Fibroblast of lung (primary cell): Measurements from ENCODE around the gene C8G. TPM values are rescaled to one million over a fixed set of nuclear protein-coding genes. Genes with fewer than 3 reads are reported as not detected.

Experiments used
- DNase-seq, 2 donors: peaks; one replicate each; pipeline versions ENCODE4 v3.0.0 to v3.0.0-alpha.2; 2010; ENCODE audit warnings: low read depth in 2 of 2
- H2AFZ ChIP-seq: 2 replicates; pipeline ENCODE4 v1.5.1; 2012; ENCODE audit warnings: low read length, control low read depth, inconsistent platforms
- H3K27ac ChIP-seq: 2 replicates; pipeline ENCODE4 v1.5.1; 2011; ENCODE audit warnings: low read length, control low read depth; ENCODE audit not compliant: insufficient read depth
- H3K27me3 ChIP-seq: 2 replicates; pipeline ENCODE4 v1.5.1; 2011; ENCODE audit warnings: mild to moderate bottlenecking, low read length; ENCODE audit not compliant: control insufficient read depth, insufficient read depth
- H3K36me3 ChIP-seq: 2 replicates; pipeline ENCODE4 v1.5.1; 2011; ENCODE audit warnings: low read length; ENCODE audit not compliant: control insufficient read depth, insufficient read depth
- H3K4me1 ChIP-seq: 2 replicates; pipeline ENCODE4 v1.5.1; 2011; ENCODE audit warnings: low read length; ENCODE audit not compliant: control insufficient read depth, insufficient read depth; ENCODE audit errors: extremely low read depth
- H3K4me2 ChIP-seq: 2 replicates; pipeline ENCODE4 v1.5.1; 2011; ENCODE audit warnings: low read length, control low read depth; ENCODE audit not compliant: insufficient read depth; ENCODE audit errors: extremely low read depth
- H3K4me3 ChIP-seq, 4 experiments: fragments of 200-600 bp in 1 of 4; sonication (generic) in 1 of 4; replicated peaks in 1 of 4; 2 replicates each; pipeline ENCODE4 v1.5.1; 2011 to 2016; ENCODE audit warnings: low read length in 4 of 4, low read depth in 3 of 4, mild to moderate bottlenecking in 3 of 4, control low read depth in 2 of 4, inconsistent platforms in 1 of 4, mixed read lengths in 1 of 4; ENCODE audit not compliant: insufficient read depth in 1 of 4; ENCODE audit errors: control extremely low read depth in 1 of 4
- H3K79me2 ChIP-seq: 2 replicates; pipeline ENCODE4 v1.5.1; 2012; ENCODE audit warnings: mild to moderate bottlenecking, low read length, inconsistent platforms; ENCODE audit not compliant: control insufficient read depth, insufficient read depth
- H3K9ac ChIP-seq: 2 replicates; pipeline ENCODE4 v1.5.1; 2011; ENCODE audit warnings: mild to moderate bottlenecking, low read length, control low read depth; ENCODE audit not compliant: insufficient read depth
- H3K9me3 ChIP-seq: 2 replicates; pipeline ENCODE4 v1.5.1; 2012; ENCODE audit warnings: low read depth, low read length; ENCODE audit not compliant: control insufficient read depth, insufficient read depth
- H4K20me1 ChIP-seq: 2 replicates; pipeline ENCODE4 v1.5.1; 2011; ENCODE audit warnings: low read length; ENCODE audit not compliant: control insufficient read depth, insufficient read depth; ENCODE audit errors: extremely low read depth
- CTCF ChIP-seq, 2 donors: IDR thresholded peaks in 1 of 2; conservative IDR thresholded peaks in 1 of 2; 1 replicate in 1 of 2; 2 replicates in 1 of 2; pipeline ENCODE4 v1.5.1; 2011 to 2012; ENCODE audit warnings: low read length in 2 of 2, control low read depth in 1 of 2, inconsistent platforms in 1 of 2, low read depth in 1 of 2, mild to moderate bottlenecking in 1 of 2
- EZH2 ChIP-seq: IDR thresholded peaks from 2 replicates; pipeline ENCODE4 v1.5.1; 2012; ENCODE audit warnings: low read length, control low read depth, mild to moderate bottlenecking; ENCODE audit errors: missing control alignments
- polyA plus RNA-seq, 2 donors: library from polyadenylated mRNA; depleted of rRNA in 1 of 2; stranded (reverse) in 1 of 2; unstranded in 1 of 2; fragments of >200 nt; gene quantifications; 2 replicates each; pipeline ENCODE4 v1.2.1, GENCODE V29; 2011 to 2012; ENCODE audit warnings: missing spikeins in 1 of 2
- total RNA-seq: library from RNA; depleted of rRNA; stranded (reverse); fragments of >200 nt; gene quantifications from 2 replicates; pipeline ENCODE4 v1.2.1, GENCODE V29; 2014

The C8G gene
- total and polyA plus RNA-seq, 2 donors (not counting 1 experiment from before 2014, with no cell fraction given), result 0.40 to 1.2 TPM

DNA sequence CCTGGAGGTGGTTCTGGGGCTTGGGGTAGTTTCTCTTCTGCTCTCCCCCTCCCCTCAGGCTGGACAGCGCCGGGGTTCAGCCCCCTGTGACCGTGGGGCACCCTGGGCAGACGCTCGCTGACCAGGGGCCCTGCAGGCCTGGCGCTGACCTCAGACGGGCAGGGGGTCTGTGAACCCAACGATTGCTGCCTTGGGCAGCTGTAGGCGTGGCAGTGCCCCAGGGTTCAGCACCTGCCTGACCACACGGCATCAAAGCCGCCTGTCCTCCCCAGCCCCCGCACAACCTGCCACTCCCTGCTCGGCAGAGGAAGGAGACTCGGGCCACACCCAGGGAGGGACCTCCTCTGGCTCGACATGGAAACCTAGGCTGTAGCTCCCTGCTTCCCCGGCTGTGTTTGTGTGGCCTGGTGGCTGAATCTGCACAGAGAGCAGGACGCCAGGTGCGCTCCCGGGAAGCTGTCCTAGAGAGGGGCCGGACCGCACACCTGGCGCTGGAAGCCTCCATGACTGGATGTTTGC lies 19.2 kb downstream of the C8G start:
- Histone ChIP-seq H3K9me3 (no peaks in the 10 kb centered on the region), H4K20me1 (no peaks in the 10 kb centered on the region), H3K9ac (no peak overlapping the region), H3K79me2 (no peaks in the 10 kb centered on the region), H3K4me2 (no peak overlapping the region), H3K4me1 (no peaks in the 10 kb centered on the region), H3K27ac (no peak overlapping the region), H3K4me3 (no peak overlapping the region), H3K36me3 (no peaks in the 10 kb centered on the region), H3K27me3 (peaks cover 4% of the 10 kb centered on the region), H2AFZ (no peak overlapping the region)
- no peak for DNase-seq
- TF ChIP-seq EZH2, result no peak
- no peak for TF ChIP-seq CTCF (conservative IDR thresholded peaks at IDR 0.05 in 1 of 2, IDR thresholded peaks at IDR 0.05 in 1 of 2; ENCODE audit: low read depth in 1 of 2, low read length in 2 of 2)

- no peak overlapping the region for H3K4me3 ChIP-seq
- no peak for DNase-seq
- H3K79me2 ChIP-seq, result no peaks in the 10 kb centered on the region
- H3K4me1 ChIP-seq, result no peaks in the 10 kb centered on the region
- TF ChIP-seq CTCF (conservative IDR thresholded peaks at IDR 0.05 in 1 of 2, IDR thresholded peaks at IDR 0.05 in 1 of 2; ENCODE audit: low read depth in 1 of 2, low read length in 2 of 2), result no peak
- no peak for TF ChIP-seq EZH2
- no peak overlapping the region for H3K4me2 ChIP-seq
- H3K27ac ChIP-seq, result no peak overlapping the region
- H4K20me1 ChIP-seq, result no peaks in the 10 kb centered on the region
- H2AFZ ChIP-seq, result no peak overlapping the region
- peaks cover 4% of the 10 kb centered on the region for H3K27me3 ChIP-seq
- no peaks in the 10 kb centered on the region for H3K36me3 ChIP-seq
- no peaks in the 10 kb centered on the region for H3K9me3 ChIP-seq
- H3K9ac ChIP-seq, result no peak overlapping the region
Observed at GRCh38 chr9:136964833-136965422, 19.9 kb downstream of the C8G start.

DNA sequence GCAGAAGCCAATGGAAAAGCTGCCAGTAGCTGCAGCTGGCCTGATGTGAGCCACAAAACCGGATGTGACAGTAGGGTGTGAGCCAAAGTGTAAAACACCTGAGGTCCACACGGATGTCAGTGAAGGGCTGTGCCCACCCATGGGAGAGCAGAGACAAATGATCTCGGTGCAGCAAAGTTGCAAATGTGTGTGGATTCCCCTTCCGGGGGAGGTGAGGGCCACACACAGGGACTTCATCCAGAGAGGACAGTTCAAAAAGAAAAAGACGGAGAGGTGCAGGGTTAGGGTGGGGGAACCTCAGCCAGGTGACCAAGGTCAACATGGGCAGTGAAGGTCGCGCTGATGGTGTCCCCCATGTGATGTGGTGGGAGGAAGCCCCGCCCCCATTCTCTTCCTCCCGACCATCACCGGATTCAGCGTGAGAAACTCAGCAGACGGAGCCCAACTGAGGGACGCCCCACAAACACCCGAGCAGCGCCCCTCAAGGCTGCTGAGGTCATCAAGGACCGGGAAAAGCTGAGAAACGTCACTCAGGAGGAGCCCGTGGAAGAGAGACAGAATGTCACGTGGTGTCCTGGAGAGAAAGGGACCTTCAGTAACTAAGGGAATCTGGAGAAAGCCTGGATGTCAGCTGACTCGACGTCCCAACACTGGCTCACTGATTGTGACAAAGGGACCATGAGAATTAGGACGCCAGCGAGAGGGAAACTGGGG lies 20.9 kb downstream of the C8G start:
- TF ChIP-seq CTCF (conservative IDR thresholded peaks at IDR 0.05 in 1 of 2, IDR thresholded peaks at IDR 0.05 in 1 of 2; ENCODE audit: low read depth in 1 of 2, low read length in 2 of 2) (no peak), EZH2 (no peak)
- Histone ChIP-seq H3K9ac (no peak overlapping the region), H3K79me2 (no peaks in the 10 kb centered on the region), H3K4me1 (no peaks in the 10 kb centered on the region), H3K4me2 (no peak overlapping the region), H3K27me3 (peaks cover 4% of the 10 kb centered on the region), H3K27ac (no peak overlapping the region), H3K36me3 (no peaks in the 10 kb centered on the region), H4K20me1 (no peaks in the 10 kb centered on the region), H3K4me3 (peak overlapping the region in 1 of 4 experiments; percentile 1), H3K9me3 (no peaks in the 10 kb centered on the region), H2AFZ (no peak overlapping the region)
- no peak for DNase-seq
